BE2C (cell line): Measurements from ENCODE around the gene KCNG2.

ENCODE experiments used
- DNase-seq: peaks from one replicate; pipeline ENCODE4 v3.0.0-alpha.2; 2020
- H3K27me3 ChIP-seq: fragments of 250-450 bp; sonication (Bioruptor Pico); 2 replicates; pipeline ENCODE4 v1.5.1; 2020; ENCODE audit warnings: mild to moderate bottlenecking
- H3K36me3 ChIP-seq: fragments of 250-450 bp; sonication (Bioruptor Pico); 2 replicates; pipeline ENCODE4 v1.5.1; 2020; ENCODE audit warnings: mild to moderate bottlenecking
- H3K4me1 ChIP-seq: fragments of 250-450 bp; sonication (Bioruptor Pico); 2 replicates; pipeline ENCODE4 v1.5.1; 2020
- H3K4me3 ChIP-seq: 2 replicates; pipeline ENCODE4 v1.5.1; 2011; ENCODE audit warnings: low read depth, low read length
- H3K9me3 ChIP-seq: fragments of 250-450 bp; sonication (Bioruptor Pico); 2 replicates; pipeline ENCODE4 v1.5.1; 2020
- CTCF ChIP-seq: IDR thresholded peaks from 2 replicates; pipeline ENCODE4 v1.5.1; 2012; ENCODE audit warnings: mild to moderate bottlenecking, low read depth, low read length

KCNG2 gene

DNA sequence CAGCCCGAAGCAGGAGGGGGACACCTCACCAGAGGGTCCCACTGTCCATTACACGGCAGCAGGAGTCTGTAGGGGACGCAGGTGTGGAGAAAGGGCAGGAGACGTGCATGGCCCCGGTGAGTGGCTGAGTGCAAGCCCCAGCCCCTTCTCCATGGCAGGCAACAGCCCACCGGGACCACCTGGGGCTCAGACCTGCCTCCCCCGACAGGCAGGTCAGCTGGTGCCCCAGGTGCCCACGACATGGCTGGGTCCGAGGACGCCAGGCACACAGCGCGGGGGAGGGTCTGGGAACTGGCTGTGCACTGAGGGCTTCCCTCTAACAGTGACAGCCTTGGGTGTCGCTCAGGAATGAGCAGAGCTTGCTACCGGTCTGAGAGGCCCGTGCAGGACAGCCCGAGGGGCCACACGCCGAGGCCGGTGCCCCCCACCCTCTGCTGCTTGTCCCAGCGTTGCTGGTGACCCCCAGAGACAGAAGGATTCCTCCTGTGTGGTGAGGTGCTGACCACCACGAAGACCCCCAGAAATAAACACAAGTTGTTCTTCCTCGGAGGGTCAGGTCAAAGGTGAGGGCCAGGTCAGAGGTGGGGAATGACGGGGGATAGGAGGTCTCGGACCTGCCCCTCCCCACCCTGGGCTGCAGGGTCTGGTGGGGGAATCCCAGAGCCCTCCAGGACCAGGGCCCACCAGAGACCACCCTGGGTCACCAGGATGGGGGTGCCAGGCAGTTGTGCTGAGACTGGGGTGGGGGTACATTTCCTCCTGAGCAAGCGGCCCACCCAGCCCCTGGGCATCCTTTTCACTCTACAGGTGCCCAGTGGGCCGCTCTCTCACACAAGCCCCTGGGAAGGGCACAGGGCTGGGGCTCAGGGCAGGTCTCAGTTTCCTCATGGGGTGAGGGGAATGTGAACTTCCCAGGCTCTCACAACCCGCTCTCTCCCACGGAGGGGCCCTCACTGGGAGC is 103.2 kb downstream of the KCNG2 start:
- Histone ChIP-seq H3K36me3 (no peaks in the 10 kb centered on the region), H3K9me3 (no peaks in the 10 kb centered on the region), H3K4me1 (no peaks in the 10 kb centered on the region), H3K27me3 (no peaks in the 10 kb centered on the region), H3K4me3 (no peak overlapping the region)
- TF ChIP-seq CTCF = no peak
- no peak for DNase-seq

DNA sequence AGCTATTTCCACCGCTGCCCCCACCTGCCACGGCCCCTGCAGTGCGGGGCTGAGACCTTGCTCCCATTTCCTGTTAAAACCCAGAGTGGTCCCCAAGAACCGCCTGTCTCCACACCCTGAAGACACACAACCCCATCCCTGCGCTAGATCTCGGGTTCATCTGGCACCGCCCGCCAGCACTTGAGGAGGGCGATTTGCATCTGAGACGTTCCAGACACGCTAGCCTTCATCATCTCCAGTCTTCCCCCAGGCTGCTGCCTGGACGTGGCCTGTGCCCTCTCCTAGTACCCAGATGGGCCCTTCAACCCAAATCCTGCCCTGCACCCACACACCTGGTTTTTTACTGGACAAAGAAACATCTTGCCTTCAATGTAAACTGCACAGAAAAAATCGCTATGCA is 103.9 kb downstream of the KCNG2 start:
- Histone ChIP-seq H3K4me1 (no peaks in the 10 kb centered on the region), H3K36me3 (no peaks in the 10 kb centered on the region), H3K9me3 (no peaks in the 10 kb centered on the region), H3K4me3 (no peak overlapping the region), H3K27me3 (no peaks in the 10 kb centered on the region)
- TF ChIP-seq CTCF = no peak
- no peak for DNase-seq

DNA sequence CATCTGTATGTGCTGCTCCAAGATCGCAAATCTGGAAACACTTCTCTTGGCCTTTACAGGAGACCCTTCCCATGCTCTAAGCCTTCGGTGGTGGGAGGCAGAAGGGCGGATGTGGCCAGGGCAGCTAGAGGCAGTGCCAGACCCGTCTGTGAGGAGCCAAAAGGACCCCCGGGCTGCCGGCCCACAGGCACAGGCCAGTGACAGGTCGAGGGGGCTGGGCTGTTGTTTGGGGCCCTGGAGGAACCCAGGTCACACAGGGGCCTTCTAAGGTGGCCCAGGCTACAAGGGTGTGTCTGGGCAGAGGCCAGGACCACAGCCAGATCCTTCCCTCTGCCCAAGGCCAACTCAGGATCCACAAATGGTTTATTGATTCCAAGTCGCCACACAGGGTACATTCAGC is 104.3 kb downstream of the KCNG2 start:
- DNase-seq = no peak
- Histone ChIP-seq H3K27me3 (no peaks in the 10 kb centered on the region), H3K4me3 (no peak overlapping the region), H3K36me3 (no peaks in the 10 kb centered on the region), H3K9me3 (no peaks in the 10 kb centered on the region), H3K4me1 (no peaks in the 10 kb centered on the region)
- no peak for TF ChIP-seq CTCF

GRCh38 chr18:79902640-79903039 is 104.9 kb downstream of the KCNG2 start:
- Histone ChIP-seq H3K4me1 (no peaks in the 10 kb centered on the region), H3K36me3 (no peaks in the 10 kb centered on the region), H3K27me3 (no peaks in the 10 kb centered on the region), H3K9me3 (no peaks in the 10 kb centered on the region), H3K4me3 (no peak overlapping the region)
- TF ChIP-seq CTCF = no peak
- DNase-seq = no peak

DNA sequence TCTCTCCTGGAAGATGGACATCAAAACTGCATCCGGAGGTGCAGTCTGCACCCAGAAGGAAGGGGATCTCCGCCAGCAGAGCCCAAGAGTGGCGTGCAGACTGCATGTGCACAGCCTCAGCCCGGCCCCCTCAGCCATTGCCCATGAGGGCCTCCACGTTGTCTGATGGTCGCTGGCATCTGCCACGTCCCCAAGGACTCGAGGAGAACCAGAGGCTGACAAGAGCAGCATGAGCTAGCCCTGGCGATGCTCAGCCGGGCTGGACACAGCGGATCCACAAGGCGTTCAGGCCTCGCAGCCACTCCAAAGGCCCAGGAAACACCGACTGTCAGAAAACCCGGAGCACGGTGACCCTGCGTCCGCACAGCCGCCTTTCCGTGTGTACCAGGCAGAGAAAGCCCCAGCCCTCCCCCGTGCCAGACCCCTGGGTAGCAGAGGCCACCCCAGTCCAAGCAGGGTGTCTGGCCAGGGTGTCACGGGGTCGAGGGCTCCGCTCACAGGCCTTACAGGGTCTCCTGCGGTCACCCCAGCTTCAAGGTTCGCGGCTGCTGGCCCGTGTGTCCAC is 105.4 kb downstream of the KCNG2 start:
- H3K27me3 ChIP-seq = no peaks in the 10 kb centered on the region
- no peaks in the 10 kb centered on the region for H3K36me3 ChIP-seq
- TF ChIP-seq CTCF = no peak
- H3K9me3 ChIP-seq = no peaks in the 10 kb centered on the region
- DNase-seq = no peak
- H3K4me3 ChIP-seq = no peak overlapping the region
- H3K4me1 ChIP-seq = no peaks in the 10 kb centered on the region

- Histone ChIP-seq H3K4me3 (no peak overlapping the region), H3K4me1 (no peaks in the 10 kb centered on the region), H3K36me3 (no peaks in the 10 kb centered on the region), H3K27me3 (no peaks in the 10 kb centered on the region), H3K9me3 (no peaks in the 10 kb centered on the region)
- DNase-seq = no peak
- TF ChIP-seq CTCF = no peak
Measured at GRCh38 chr18:79903787-79904356, 106.1 kb downstream of the KCNG2 start.
